H9 (cell line): ENCODE measurements around the gene LLGL2. TPM values are rescaled to one million over a fixed set of nuclear protein-coding genes. Genes with fewer than 3 reads are reported as not detected.

Experiments used
- DNase-seq: peaks from one replicate; pipeline ENCODE4 v3.0.0-alpha.2; 2017
- H2AFZ ChIP-seq: one replicate; pipeline ENCODE4 v1.6.1; 2013; ENCODE audit warnings: mild to moderate bottlenecking, low read length, control low read depth, moderate library complexity
- H2AK5ac ChIP-seq: 2 replicates; pipeline ENCODE4 v1.6.1; 2013; ENCODE audit warnings: low read length, control low read depth, mixed read lengths; ENCODE audit not compliant: insufficient read length
- H2BK120ac ChIP-seq: one replicate; pipeline ENCODE4 v1.6.1; 2013; ENCODE audit warnings: low read depth, mild to moderate bottlenecking, low read length, control low read depth, inconsistent platforms; ENCODE audit not compliant: poor library complexity, severe bottlenecking
- H2BK12ac ChIP-seq: 2 replicates; pipeline ENCODE4 v1.6.1; 2013; ENCODE audit warnings: low read length, control low read depth, mixed read lengths, low read depth; ENCODE audit not compliant: insufficient read length
- H2BK15ac ChIP-seq: 2 replicates; pipeline ENCODE4 v1.6.1; 2013; ENCODE audit warnings: low read depth, low read length, control low read depth
- H2BK20ac ChIP-seq: one replicate; pipeline ENCODE4 v1.6.1; 2013; ENCODE audit warnings: low read depth, mild to moderate bottlenecking, low read length, control low read depth, inconsistent platforms; ENCODE audit not compliant: poor library complexity, severe bottlenecking
- H2BK5ac ChIP-seq: 2 replicates; pipeline ENCODE4 v1.6.1; 2013; ENCODE audit warnings: low read length, control low read depth, mixed read lengths; ENCODE audit not compliant: insufficient read length
- H3K14ac ChIP-seq: 2 replicates; pipeline ENCODE4 v1.6.1; 2013; ENCODE audit warnings: low read length, control low read depth; ENCODE audit not compliant: insufficient read depth
- H3K18ac ChIP-seq: 2 replicates; pipeline ENCODE4 v1.6.1; 2013; ENCODE audit warnings: low read depth, mild to moderate bottlenecking, mixed read lengths, low read length, control low read depth; ENCODE audit not compliant: insufficient read length
- H3K23ac ChIP-seq: 2 replicates; pipeline ENCODE4 v1.6.1; 2013; ENCODE audit warnings: low read length, control low read depth, mixed read lengths, low read depth; ENCODE audit not compliant: insufficient read length
- H3K23me2 ChIP-seq: 2 replicates; pipeline ENCODE4 v1.6.1; 2013; ENCODE audit warnings: low read depth, mild to moderate bottlenecking, mixed read lengths, low read length, control low read depth; ENCODE audit not compliant: insufficient read length, poor library complexity, severe bottlenecking
- H3K27ac ChIP-seq: 2 replicates; pipeline ENCODE4 v1.5.1; 2013; ENCODE audit warnings: low read length, control low read depth, mixed read lengths, low read depth; ENCODE audit not compliant: insufficient read length
- H3K27me3 ChIP-seq: 2 replicates; pipeline ENCODE4 v1.6.1; 2013; ENCODE audit warnings: low read length, control low read depth, inconsistent platforms; ENCODE audit not compliant: insufficient read depth
- H3K4ac ChIP-seq: 2 replicates; pipeline ENCODE4 v1.6.1; 2013; ENCODE audit warnings: low read depth, mild to moderate bottlenecking, control low read depth, inconsistent platforms, low read length, moderate library complexity
- H3K4me1 ChIP-seq: 2 replicates; pipeline ENCODE4 v1.6.1; 2013; ENCODE audit warnings: low read length, control low read depth, inconsistent platforms; ENCODE audit not compliant: insufficient read depth
- H3K4me2 ChIP-seq: 2 replicates; pipeline ENCODE4 v1.6.1; 2013; ENCODE audit warnings: low read length, control low read depth, mixed read lengths; ENCODE audit not compliant: insufficient read length, insufficient read depth
- H3K56ac ChIP-seq: 2 replicates; pipeline ENCODE4 v1.6.1; 2013; ENCODE audit warnings: low read depth, mild to moderate bottlenecking, mixed read lengths, low read length, control low read depth; ENCODE audit not compliant: insufficient read length
- H3K79me1 ChIP-seq: 2 replicates; pipeline ENCODE4 v1.6.1; 2013; ENCODE audit warnings: low read depth, mild to moderate bottlenecking, moderate library complexity, low read length, control low read depth, inconsistent platforms; ENCODE audit not compliant: insufficient read depth, poor library complexity, severe bottlenecking
- H3K79me2 ChIP-seq: 2 replicates; pipeline ENCODE4 v1.6.1; 2013; ENCODE audit warnings: low read length, control low read depth, inconsistent platforms; ENCODE audit not compliant: insufficient read depth
- H3K9ac ChIP-seq: 2 replicates; pipeline ENCODE4 v1.6.1; 2013; ENCODE audit warnings: low read length, control low read depth, mixed read lengths; ENCODE audit not compliant: insufficient read length; ENCODE audit errors: extremely low read depth
- H3K9me3 ChIP-seq: one replicate; pipeline ENCODE4 v1.6.1; 2013; ENCODE audit warnings: low read depth, low read length, inconsistent platforms; ENCODE audit not compliant: control insufficient read depth
- H3T11ph ChIP-seq: one replicate; pipeline ENCODE4 v1.6.1; 2013; ENCODE audit warnings: mild to moderate bottlenecking, low read length, control low read depth, inconsistent platforms
- H4K20me1 ChIP-seq: one replicate; pipeline ENCODE4 v1.6.1; 2013; ENCODE audit not compliant: control insufficient read depth, insufficient read length, insufficient read depth
- H4K5ac ChIP-seq: 2 replicates; pipeline ENCODE4 v1.6.1; 2013; ENCODE audit warnings: low read depth, mild to moderate bottlenecking, mixed read lengths, low read length, control low read depth; ENCODE audit not compliant: insufficient read length
- H4K8ac ChIP-seq: replicated peaks from 2 replicates; pipeline ENCODE4 v1.6.1; 2013; ENCODE audit warnings: low read length, control low read depth, mixed read lengths, low read depth; ENCODE audit not compliant: insufficient read length
- H4K91ac ChIP-seq: 2 replicates; pipeline ENCODE4 v1.6.1; 2013; ENCODE audit warnings: low read depth, mild to moderate bottlenecking, moderate library complexity, mixed read lengths, low read length, control low read depth; ENCODE audit not compliant: insufficient read length
- H3K27ac Mint-ChIP-seq, 3 experiments: 2 replicates in 2 of 3; 3 replicates in 1 of 3; pipeline ENCODE4 v1.8.0; 2020 to 2021; ENCODE audit warnings: mixed read lengths in 3 of 3, mild to moderate bottlenecking in 1 of 3, moderate library complexity in 1 of 3
- H3K27me3 Mint-ChIP-seq: 2 replicates; pipeline ENCODE4 v1.8.0; 2021; ENCODE audit warnings: low read depth, mild to moderate bottlenecking, moderate library complexity, mixed read lengths
- H3K36me3 Mint-ChIP-seq, 3 experiments: 2 replicates in 2 of 3; 3 replicates in 1 of 3; pipeline ENCODE4 v1.8.0; 2020 to 2021; ENCODE audit warnings: low read depth in 3 of 3, mixed read lengths in 3 of 3; ENCODE audit not compliant: insufficient read depth in 1 of 3
- H3K4me1 Mint-ChIP-seq, 2 experiments: 2 replicates each; pipeline ENCODE4 v1.8.0; 2020; ENCODE audit warnings: mixed read lengths in 2 of 2
- H3K4me3 Mint-ChIP-seq, 2 experiments: 2 replicates in 1 of 2; 3 replicates in 1 of 2; pipeline ENCODE4 v1.8.0; 2020 to 2021; ENCODE audit warnings: mild to moderate bottlenecking in 2 of 2, mixed read lengths in 2 of 2, moderate library complexity in 1 of 2
- H3K9me3 Mint-ChIP-seq, 2 experiments: 2 replicates in 1 of 2; 3 replicates in 1 of 2; pipeline ENCODE4 v1.8.0; 2020; ENCODE audit warnings: mild to moderate bottlenecking in 2 of 2, mixed read lengths in 2 of 2, moderate library complexity in 1 of 2
- CTCF ChIP-seq: fragments of 200-600 bp; sonication (generic); conservative IDR thresholded peaks from 3 replicates; pipeline ENCODE4 v1.8.0; 2021; ENCODE audit warnings: antibody characterized with exemption, mild to moderate bottlenecking
- WGBS: extraction: QIAGEN DNeasy Blood & Tissue Kit; methylation state at CpG from one replicate; pipeline ENCODE4 v1.1.7; 2013; ENCODE audit warnings: missing lambda C conversion rate, low lambda C conversion rate, mixed read lengths; ENCODE audit not compliant: insufficient read length; ENCODE audit errors: extremely low coverage; 5-methylcytosine and 5-hydroxymethylcytosine counted together
- total RNA-seq: library from RNA; stranded (reverse); gene quantifications from 2 replicates; pipeline ENCODE4 v1.2.1, GENCODE V29; 2021

LLGL2 gene
- total RNA-seq, 1 experiment from 2014 or later = 90.4 TPM

GRCh38 chr17:75571885-75572215 is 46.4 kb downstream of the LLGL2 start:
- H4K5ac ChIP-seq = no peak overlapping the region
- no peaks in the 10 kb centered on the region for H3K79me1 ChIP-seq
- H3K27ac Mint-ChIP-seq = peak overlapping the region in 2 of 3 experiments; percentile 55 to 65; a peak in 3 of 7 replicates
- no peak overlapping the region for H2BK15ac ChIP-seq
- H3K9me3 Mint-ChIP-seq = no peaks in the 10 kb centered on the region
- no peak overlapping the region for H4K8ac ChIP-seq
- no peak overlapping the region for H2BK120ac ChIP-seq
- WGBS = no CpG with 5 or more reads among the region's 16 CpGs
- peaks cover 2 to 13% (median 4%) of the 10 kb centered on the region in 3 experiments; a peak in 5 of 7 replicates for H3K36me3 Mint-ChIP-seq
- no peak for DNase-seq
- H2BK5ac ChIP-seq = no peak overlapping the region
- H3K4me1 ChIP-seq = no peaks in the 10 kb centered on the region
- H3K14ac ChIP-seq = no peak overlapping the region
- no peak overlapping the region for H2BK12ac ChIP-seq
- H3K18ac ChIP-seq = no peak overlapping the region
- H3K23me2 ChIP-seq = no peaks in the 10 kb centered on the region
- H3K4me3 Mint-ChIP-seq = no peak overlapping the region
- no peak overlapping the region for H3K56ac ChIP-seq
- no peak overlapping the region for H2AFZ ChIP-seq
- H2BK20ac ChIP-seq = no peak overlapping the region
- no peak overlapping the region for H3T11ph ChIP-seq
- no peak for TF ChIP-seq CTCF
- no peak overlapping the region for H3K9ac ChIP-seq
- H3K27ac ChIP-seq = no peak overlapping the region
- no peaks in the 10 kb centered on the region for H3K4me1 Mint-ChIP-seq
- H3K27me3 ChIP-seq = no peaks in the 10 kb centered on the region
- no peak overlapping the region for H3K4ac ChIP-seq
- no peak overlapping the region for H4K91ac ChIP-seq
- peaks cover 1% of the 10 kb centered on the region; the same call in 1 of the 2 replicates for H3K27me3 Mint-ChIP-seq
- H4K20me1 ChIP-seq = no peaks in the 10 kb centered on the region
- H3K9me3 ChIP-seq = no peaks in the 10 kb centered on the region
- H2AK5ac ChIP-seq = no peak overlapping the region
- H3K4me2 ChIP-seq = no peak overlapping the region
- no peak overlapping the region for H3K23ac ChIP-seq
- no peaks in the 10 kb centered on the region for H3K79me2 ChIP-seq
